SK-MEL-5 (cell line): ENCODE measurements around the gene PRKCE. TPM values are rescaled to one million over a fixed set of nuclear protein-coding genes. Genes with fewer than 3 reads are reported as not detected.
A peak's percentile ranks its signal among the peaks of the same experiment; 100 is the strongest.

Experiments used
- DNase-seq: peaks from one replicate; pipeline ENCODE4 v3.0.0-alpha.2; 2016; ENCODE audit warnings: low read depth, low spot score
- in situ Hi-C: cut with HindIII; loops from 2 replicates; pipeline ENCODE4 v1.10.0; 2016; ENCODE audit warnings: low sequenced_read_pairs, high pct_unique_total_duplicates, low pct_unique_long_range_greater_than_20kb
- total RNA-seq: library from RNA; depleted of rRNA; stranded (reverse); fragments of >200 nt; shearing (Covaris generic); gene quantifications from 2 replicates; pipeline ENCODE4 v1.2.3, GENCODE V29; 2014

PRKCE gene
- total RNA-seq, 1 experiment from 2014 or later, result 22.9 TPM

- peak; percentile 50 for DNase-seq
- in situ Hi-C loops, result no loop called here
Measured at GRCh38 chr2:46010925-46011490, 359.5 kb downstream of the PRKCE start.

DNA sequence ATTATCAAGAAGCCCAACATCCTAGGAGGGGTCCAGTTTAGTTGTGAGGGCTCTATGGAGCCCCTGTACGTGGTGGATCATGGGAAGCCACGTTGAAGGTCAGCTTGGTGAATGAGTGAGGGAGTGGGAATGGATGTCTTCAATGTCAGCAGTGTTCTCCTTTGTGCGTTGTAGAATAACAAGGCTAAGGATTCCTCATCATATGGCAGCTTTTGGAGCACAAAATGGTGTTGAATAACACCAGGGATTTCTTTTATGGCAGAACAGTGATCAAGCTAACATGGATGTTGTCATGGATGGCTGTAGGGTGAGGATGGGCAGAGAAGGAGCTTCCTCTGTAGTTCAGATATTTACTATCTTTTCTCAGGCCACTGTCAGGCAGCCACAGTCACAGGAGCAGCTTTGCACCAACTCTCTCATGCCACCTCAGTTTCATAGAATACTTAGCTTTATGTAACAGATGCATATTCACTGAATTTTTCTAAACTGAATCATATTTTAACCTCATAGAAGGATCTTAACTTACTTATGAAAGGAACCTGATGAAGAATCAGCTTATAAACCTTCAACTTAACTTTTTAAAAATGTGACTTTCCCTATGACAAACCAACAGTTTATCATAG is 361.3 kb downstream of the PRKCE start:
- in situ Hi-C loops, result no loop called here
- DNase-seq, result no peak

DNA sequence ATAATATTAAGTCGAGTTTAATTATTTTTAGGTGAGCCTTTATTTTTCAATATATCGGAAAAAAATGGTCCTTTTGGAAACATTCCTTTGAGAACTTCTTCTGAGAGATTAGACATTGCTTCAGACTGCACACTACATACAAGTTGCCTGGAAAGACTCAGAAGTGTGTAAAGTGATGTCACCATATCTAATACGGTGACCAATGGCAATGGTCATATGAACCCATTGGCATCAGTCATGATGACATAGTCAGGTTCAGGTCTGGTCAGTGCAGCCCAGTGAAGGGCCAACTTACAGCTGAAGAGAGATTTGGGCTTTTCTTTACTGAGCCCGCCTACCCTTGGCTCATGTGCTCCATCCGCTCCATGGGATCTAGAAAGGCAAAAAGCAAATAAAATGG is 362.3 kb downstream of the PRKCE start:
- in situ Hi-C loops, result no loop called here
- DNase-seq, result no peak

GRCh38 chr2:46014911-46015654 is 363.6 kb downstream of the PRKCE start:
- peak; percentile 66 for DNase-seq
- in situ Hi-C loops, result no loop called here

DNA sequence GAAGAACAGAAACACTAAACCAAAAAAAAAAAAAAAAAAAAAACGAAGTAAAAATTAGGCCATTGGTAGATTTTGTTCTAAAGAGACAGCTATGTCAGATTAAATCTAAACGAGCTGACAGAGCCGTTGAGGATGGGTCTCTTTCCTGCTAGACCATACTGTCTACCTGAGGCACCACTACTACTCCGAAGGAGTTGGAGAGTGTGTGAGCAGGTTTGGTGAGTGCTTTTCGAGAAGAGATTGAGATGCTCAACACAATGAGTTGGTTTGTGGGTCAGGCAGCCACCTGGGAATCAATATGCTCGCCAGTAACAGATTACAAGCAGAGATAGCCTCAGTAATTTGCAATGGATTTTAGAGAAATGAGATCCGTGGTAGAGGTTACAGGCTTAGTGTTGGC is 364.2 kb downstream of the PRKCE start:
- in situ Hi-C loops, result no loop called here
- no peak for DNase-seq

GRCh38 chr2:46016091-46016490 is 364.6 kb downstream of the PRKCE start:
- in situ Hi-C loops, result no loop called here
- DNase-seq, result no peak

- in situ Hi-C loops, result no loop called here
- no peak for DNase-seq
Measured at GRCh38 chr2:46018773-46019591, 367.5 kb downstream of the PRKCE start.

- DNase-seq, result no peak
- in situ Hi-C loops, result no loop called here
Measured at GRCh38 chr2:46020416-46020815, 368.9 kb downstream of the PRKCE start.

DNA sequence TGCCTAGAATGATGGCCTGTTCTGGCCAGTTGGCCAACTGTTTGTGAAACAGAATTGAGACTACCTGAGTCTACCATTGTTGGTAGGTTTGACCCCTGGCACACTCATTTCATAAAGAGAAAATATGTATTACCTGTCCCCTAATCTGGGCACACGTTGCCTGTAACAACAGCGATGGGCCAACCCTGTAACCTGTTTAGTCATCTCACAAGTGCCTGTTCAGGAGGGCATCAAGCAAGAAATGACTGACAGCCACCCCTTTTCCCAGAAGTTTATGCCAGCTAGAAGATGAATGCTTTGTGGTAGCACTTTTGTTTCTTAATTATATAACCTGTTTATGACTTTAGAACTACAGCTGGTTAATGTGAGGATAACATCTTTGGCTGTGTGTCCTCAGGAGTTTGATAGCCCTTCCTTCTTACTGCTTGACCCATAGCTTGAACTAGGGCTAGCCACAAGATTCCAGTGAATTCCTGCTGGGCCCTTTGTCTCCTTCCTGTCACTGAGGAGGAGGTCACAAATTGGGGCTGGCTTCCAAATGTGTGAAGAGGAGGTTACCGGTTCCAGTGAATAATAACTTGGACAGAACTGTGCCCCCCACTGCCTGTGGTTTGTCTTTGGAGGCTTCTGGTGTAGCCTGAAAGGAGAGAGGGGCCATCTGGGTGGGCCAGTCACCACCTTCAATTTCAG is 371.8 kb downstream of the PRKCE start:
- in situ Hi-C loops, result no loop called here
- DNase-seq, result no peak

DNA sequence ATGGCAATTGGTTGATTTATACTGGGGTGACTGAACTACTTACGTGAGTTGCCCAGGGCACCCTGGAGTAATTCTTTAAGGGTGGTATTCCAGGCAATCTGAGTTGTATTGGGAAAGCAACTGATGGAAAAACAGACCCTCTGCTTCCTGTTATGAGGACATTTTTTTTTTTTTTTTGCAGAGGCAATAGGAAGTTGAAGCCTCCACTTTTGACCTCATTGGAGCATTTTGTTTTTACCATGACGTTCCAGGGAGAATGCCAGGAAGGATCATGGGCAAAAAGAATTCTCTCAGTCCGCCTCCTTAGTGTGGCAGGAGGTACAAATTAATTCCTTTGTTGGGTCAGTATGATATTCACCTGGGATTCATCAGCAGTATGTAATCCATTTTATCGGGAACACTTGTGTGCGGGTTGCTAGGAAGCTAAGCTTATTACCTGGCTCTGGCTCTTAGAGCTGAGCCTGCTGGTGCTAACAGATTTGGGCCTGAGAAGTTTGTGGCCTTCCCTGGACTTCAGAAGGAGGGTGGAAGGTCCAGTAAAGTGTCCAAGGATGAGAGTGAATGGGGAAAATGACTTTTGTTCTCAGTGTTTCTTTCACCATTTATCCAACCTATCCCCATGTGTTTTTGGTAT is 372.8 kb downstream of the PRKCE start:
- in situ Hi-C loops, result no loop called here
- DNase-seq, result no peak

DNA sequence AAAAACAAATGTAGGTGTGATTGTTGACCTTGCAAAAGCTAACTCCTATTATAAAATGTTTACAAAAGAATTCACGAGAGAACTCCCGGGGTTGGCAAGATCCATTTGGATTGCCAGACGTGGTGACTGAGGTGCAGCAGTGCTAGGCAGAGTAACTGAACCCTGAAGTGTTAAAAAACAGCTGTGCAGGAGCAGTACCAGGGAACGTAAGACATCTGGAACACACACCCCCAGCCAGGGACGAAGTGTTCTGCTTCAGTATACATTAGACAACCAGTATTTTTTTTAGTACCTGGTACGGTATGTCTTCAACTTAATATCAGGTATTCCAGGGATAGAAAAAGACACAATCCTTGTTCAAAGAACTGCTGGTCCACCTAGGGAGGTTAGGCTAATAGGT is 373.6 kb downstream of the PRKCE start:
- DNase-seq, result no peak
- in situ Hi-C loops, result no loop called here

- no peak for DNase-seq
- in situ Hi-C loops, result no loop called here
Measured at GRCh38 chr2:46025676-46026075, 374.2 kb downstream of the PRKCE start.

DNA sequence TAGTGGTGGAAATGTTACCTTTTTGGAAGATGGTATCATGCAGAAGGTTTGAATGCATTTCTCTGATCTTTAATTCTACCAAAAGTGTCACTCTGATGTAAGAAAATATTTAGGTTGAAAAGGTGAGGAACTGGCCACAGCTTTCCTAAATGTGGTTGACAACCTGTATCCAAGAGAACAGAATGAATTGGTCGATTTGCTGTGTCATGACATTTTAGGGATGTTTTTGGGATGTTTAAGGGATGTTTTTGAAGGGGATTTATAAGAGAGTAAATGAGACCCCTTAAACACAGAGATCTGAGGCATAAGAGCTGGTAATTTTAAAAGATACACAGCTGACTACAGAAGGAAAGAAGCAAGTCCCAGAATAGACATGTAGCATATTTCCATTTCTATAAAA is 375.0 kb downstream of the PRKCE start:
- in situ Hi-C loops, result no loop called here
- DNase-seq, result no peak

DNA sequence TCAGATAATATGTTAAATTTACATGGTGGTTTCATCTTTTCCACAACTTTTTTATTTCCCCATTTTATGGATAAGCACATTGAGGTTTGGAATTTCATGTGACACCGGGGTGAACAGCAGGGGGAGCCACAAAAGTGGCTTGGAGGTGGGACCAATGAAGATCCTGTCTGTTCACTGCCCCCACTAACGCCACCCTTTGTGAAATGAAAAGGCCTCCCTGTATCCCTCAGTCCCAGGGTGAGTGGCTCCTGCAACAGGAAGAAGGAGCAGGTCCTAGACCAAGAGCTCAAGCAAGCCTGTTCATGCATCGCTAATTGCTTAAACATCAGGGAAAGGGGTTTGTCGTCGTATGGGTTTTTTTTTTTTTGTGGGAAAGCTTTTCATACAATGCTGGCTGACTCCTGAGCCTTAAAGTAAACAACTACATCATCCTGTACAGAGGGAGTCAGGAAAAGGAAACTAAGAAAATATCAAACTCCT is 377.9 kb downstream of the PRKCE start:
- in situ Hi-C loops, result no loop called here
- DNase-seq, result peak; percentile 15

- no peak for DNase-seq
- in situ Hi-C loops, result no loop called here
Measured at GRCh38 chr2:46030330-46030729, 378.9 kb downstream of the PRKCE start.

DNA sequence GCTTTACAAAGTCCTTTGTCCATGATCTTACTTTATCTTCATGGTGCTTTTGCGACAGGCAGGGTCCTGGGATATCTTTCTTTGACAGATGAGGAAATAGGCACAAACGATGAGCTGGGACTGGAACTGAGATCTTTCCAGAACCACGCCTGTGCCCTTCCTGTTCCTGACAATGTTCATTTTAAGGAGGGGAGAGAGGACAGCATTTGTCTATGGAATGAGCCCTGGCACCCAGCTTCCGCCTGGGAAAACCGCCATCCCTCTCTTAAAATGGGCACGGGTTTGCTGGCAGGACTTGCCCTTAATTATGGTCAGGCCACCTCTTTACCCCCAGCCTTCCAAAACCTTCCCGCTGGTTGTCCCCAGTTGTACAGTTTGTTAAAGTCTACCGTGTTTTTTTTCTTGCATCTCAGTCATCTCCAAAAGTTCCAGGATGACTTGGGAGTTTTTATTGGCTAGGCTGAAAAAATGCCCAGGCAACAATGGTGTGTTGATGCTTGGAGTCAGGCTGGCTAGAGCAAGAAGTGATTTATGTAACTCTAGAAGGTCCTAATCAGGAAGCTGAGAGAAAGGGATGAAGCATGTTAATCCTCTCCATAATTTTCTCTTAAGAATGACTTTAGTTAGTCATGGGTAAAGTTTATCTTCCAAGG is 380.8 kb downstream of the PRKCE start:
- in situ Hi-C loops, result no loop called here
- DNase-seq, result no peak

GRCh38 chr2:46032996-46033395 is 381.5 kb downstream of the PRKCE start:
- DNase-seq, result no peak
- in situ Hi-C loops, result no loop called here
